Measurements from ENCODE around the gene TPCN1. TPM values are rescaled to one million over a fixed set of nuclear protein-coding genes. Genes with fewer than 3 reads are reported as not detected.

Gene TPCN1
- total RNA-seq, 4 donors from 2014 or later = 85.1 to 1,315 (median 121) TPM

DNA sequence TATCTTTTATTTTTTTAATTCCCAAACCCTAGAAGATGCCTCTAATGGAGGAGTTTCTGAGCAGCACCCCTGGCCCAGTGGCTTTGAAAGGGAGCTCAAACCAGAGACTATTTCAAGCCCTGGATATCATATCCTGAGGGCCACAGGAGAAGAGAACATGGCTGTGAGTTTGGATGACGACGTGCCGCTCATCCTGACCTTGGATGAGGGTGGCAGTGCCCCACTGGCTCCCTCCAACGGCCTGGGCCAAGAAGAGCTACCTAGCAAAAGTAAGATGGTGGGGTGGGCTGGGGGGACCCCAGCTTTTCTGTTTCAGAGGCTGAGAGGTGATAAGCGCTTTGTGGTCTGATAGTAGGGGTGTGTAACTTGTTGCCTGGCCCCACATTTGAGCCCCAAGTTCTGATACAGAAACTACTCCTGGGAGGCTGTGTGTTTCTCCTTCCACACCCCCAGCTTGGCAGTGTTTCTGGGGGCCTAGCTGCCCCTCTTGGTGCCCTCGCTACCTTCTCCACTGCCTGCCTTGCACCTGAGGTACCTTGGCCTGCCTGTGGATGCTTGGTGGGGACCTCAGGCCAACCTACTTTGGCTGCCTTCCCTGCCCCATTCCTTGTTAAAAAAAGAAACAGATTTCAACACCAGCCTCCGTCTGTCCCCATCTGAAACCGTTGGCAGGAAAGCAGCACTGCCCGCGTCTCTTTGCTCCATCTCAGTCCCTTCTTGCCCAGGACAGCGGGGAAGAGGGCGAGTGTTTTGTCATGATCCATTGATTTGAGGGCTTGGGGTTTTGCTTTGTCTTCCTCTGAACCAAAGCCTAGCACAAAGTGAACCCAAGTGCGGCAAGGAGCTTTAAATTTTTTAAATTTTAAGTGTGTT lies 5.7 kb downstream of the TPCN1 start:
- WGBS, 2 donors (ENCODE audit: low coverage in 1 of 2) = 61 to 90% methylated on average over 7 to 13 of the region's 13 CpGs
- in situ Hi-C loops (cut with MboI; ENCODE audit: low pct_ligation_motif_present in 1 of 4, low pct_unique_long_range_greater_than_20kb in 1 of 4, low sequenced_read_pairs in 3 of 4) (no loop called here), intact Hi-C loops (cut with DNase I; ENCODE audit: low total_unique reads) (no loop called here)
- TF ChIP-seq POLR2A (IDR thresholded peaks at IDR 0.05) = no peak
- no peak for TF ChIP-seq EP300 (IDR thresholded peaks at IDR 0.05; ENCODE audit: low read depth)
- TF ChIP-seq POLR2AphosphoS5 (IDR thresholded peaks at IDR 0.05) = no peak
- TF ChIP-seq, protein P1, sequence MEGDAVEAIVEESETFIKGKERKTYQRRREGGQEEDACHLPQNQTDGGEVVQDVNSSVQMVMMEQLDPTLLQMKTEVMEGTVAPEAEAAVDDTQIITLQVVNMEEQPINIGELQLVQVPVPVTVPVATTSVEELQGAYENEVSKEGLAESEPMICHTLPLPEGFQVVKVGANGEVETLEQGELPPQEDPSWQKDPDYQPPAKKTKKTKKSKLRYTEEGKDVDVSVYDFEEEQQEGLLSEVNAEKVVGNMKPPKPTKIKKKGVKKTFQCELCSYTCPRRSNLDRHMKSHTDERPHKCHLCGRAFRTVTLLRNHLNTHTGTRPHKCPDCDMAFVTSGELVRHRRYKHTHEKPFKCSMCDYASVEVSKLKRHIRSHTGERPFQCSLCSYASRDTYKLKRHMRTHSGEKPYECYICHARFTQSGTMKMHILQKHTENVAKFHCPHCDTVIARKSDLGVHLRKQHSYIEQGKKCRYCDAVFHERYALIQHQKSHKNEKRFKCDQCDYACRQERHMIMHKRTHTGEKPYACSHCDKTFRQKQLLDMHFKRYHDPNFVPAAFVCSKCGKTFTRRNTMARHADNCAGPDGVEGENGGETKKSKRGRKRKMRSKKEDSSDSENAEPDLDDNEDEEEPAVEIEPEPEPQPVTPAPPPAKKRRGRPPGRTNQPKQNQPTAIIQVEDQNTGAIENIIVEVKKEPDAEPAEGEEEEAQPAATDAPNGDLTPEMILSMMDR (IDR thresholded peaks at IDR 0.05) = no peak
- H3K9me3 ChIP-seq = no peaks in the 10 kb centered on the region
- H3K27me3 ChIP-seq = no peaks in the 10 kb centered on the region
- no peak overlapping the region for H3K4me3 ChIP-seq
- no peak for DNase-seq
- H3K36me3 ChIP-seq = peaks cover 0 to 27% (median 10%) of the 10 kb centered on the region in 4 donors
- H3K27ac ChIP-seq = no peak overlapping the region
- H3K4me1 ChIP-seq = peaks cover 15 to 57% (median 27%) of the 10 kb centered on the region in 4 donors

DNA sequence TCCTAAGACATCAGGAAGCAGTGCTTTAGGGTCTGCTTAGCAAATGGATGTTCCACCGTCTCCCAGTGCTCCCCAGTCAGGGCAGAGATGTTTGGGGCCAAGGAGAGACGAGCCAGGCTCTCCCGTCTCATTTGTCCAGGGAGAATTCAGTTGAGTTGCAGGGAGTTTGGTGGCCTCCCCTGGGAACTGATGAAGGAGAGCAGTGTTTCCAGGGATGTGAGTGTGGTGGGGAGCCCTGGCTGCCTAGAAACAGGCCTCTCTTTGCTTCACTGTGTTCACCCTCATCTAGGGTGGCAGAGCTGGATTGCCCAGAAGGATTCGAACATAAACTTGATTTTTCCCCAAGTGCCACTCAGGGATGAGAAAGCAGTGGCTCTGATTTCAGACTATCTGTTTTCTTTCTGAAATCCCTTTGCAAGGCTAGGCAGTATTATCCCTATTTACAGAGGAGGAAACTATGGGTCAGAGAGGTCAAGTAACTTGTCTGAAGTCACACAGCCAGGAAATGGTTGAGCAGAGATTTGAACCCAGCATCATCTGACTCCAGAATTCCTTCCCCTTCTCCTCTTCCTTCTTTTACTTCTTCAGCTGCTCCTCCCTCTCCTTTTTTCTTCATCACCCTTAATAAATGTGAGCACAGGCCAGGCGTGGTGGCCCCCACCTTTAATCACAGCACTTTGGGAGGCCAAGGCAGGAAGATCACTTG lies 6.6 kb downstream of the TPCN1 start:
- WGBS, 2 donors (ENCODE audit: low coverage in 1 of 2) = 96 to 100% methylated on average over 1 to 5 of the region's 5 CpGs
- peak overlapping the region in 2 of 4 donors; percentile 2 to 10 for H3K27ac ChIP-seq
- H3K36me3 ChIP-seq = peaks cover 0 to 27% (median 10%) of the 10 kb centered on the region in 4 donors

DNA sequence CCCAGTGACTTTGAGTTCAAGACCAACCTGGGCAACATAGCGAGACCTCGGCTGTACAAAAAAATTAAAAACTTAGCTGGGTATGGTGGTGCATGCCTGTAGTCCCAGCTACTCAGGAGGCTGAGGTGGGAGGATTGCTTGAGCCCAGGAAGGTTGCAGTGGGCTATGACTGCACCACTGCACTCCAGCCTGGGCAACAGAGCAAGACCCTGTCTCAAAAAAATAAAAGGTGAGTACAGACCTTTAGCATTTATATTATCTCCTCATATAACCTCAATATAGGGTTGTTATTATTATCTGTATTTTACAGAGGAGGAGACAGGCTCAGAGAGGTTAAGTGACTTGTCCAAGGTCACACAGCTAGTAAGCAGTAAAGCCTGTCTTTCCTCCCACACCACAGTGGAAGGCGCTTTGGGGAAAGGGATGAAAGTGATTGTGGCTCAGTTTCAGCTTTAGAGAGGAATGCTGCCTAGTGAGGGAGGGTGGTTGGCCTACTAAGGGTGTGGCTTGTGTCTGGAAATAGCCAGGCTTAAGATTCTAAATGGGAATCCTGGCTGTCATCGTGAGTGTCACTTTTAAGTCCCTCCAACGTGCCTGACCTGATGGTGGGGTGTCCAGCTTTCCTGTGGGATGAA lies 7.2 kb downstream of the TPCN1 start:
- H3K36me3 ChIP-seq = peaks cover 0 to 27% (median 10%) of the 10 kb centered on the region in 4 donors
- H3K9me3 ChIP-seq = no peaks in the 10 kb centered on the region
- DNase-seq = no peak
- TF ChIP-seq POLR2AphosphoS5 (IDR thresholded peaks at IDR 0.05) = no peak
- TF ChIP-seq, protein P1 (IDR thresholded peaks at IDR 0.05) = no peak
- WGBS, 2 donors (ENCODE audit: low coverage in 1 of 2) = 80 to 100% methylated on average over 2 to 5 of the region's 5 CpGs
- H3K27me3 ChIP-seq = no peaks in the 10 kb centered on the region
- in situ Hi-C loops (cut with MboI; ENCODE audit: low pct_ligation_motif_present in 1 of 4, low pct_unique_long_range_greater_than_20kb in 1 of 4, low sequenced_read_pairs in 3 of 4) = no loop called here
- no peak overlapping the region for H3K4me3 ChIP-seq
- peaks cover 8 to 43% (median 17%) of the 10 kb centered on the region in 4 donors for H3K4me1 ChIP-seq
- H3K27ac ChIP-seq = peak overlapping the region in 2 of 4 donors; percentile 10 to 45
- intact Hi-C loops (cut with DNase I; ENCODE audit: low total_unique reads) = no loop called here

More for the DNA sequence above, 6.6 kb downstream of the TPCN1 start:
- no peaks in the 10 kb centered on the region for H3K27me3 ChIP-seq
- no peaks in the 10 kb centered on the region for H3K9me3 ChIP-seq
- intact Hi-C loops (cut with DNase I; ENCODE audit: low total_unique reads) = no loop called here
- in situ Hi-C loops (cut with MboI; ENCODE audit: low pct_ligation_motif_present in 1 of 4, low pct_unique_long_range_greater_than_20kb in 1 of 4, low sequenced_read_pairs in 3 of 4) = no loop called here
- H3K4me3 ChIP-seq = no peak overlapping the region
- no peak for TF ChIP-seq POLR2A (IDR thresholded peaks at IDR 0.05)
- TF ChIP-seq POLR2AphosphoS5 (IDR thresholded peaks at IDR 0.05) = no peak
- no peak for TF ChIP-seq EP300 (IDR thresholded peaks at IDR 0.05; ENCODE audit: low read depth)
- TF ChIP-seq, protein P1 (IDR thresholded peaks at IDR 0.05) = no peak
- peaks cover 13 to 49% (median 20%) of the 10 kb centered on the region in 4 donors for H3K4me1 ChIP-seq
- no peak for DNase-seq

Data from transverse colon (tissue), 4 donors.